Lower leg skin (tissue), 4 donors: Measurements from ENCODE around the gene MAP1B. TPM values are rescaled to one million over a fixed set of nuclear protein-coding genes. Genes with fewer than 3 reads are reported as not detected.

Experiments
- DNase-seq, 2 donors: peaks; one replicate each; pipeline ENCODE4 v3.0.0-alpha.2; 2019; ENCODE audit warnings: low spot score in 2 of 2
- H3K4me3 ChIP-seq: fragments of 200-600 bp; sonication (generic); 2 replicates; pipeline ENCODE4 v1.5.1; 2017; ENCODE audit warnings: mild to moderate bottlenecking, low read depth; ENCODE audit not compliant: poor library complexity, severe bottlenecking
- POLR2A ChIP-seq, 2 donors: fragments of 450-650 bp; IDR thresholded peaks; one replicate each; pipeline ENCODE4 v1.6.1; 2016 to 2017; ENCODE audit warnings: antibody characterized with exemption in 2 of 2, mild to moderate bottlenecking in 1 of 2, moderate library complexity in 1 of 2
- WGBS, 2 donors: methylation state at CpG; one replicate each; pipeline ENCODE4 v1.1.5; 2018; 5-methylcytosine and 5-hydroxymethylcytosine counted together
- intact Hi-C: fragments of 100-400 bp; cut with DNase I; formaldehyde crosslinking; loops from one replicate; pipeline ENCODE4 v1.15.0; 2023; ENCODE audit warnings: low total_unique reads
- total RNA-seq, 4 donors: library from RNA; depleted of rRNA; stranded (reverse); fragments of >200 nt; gene quantifications; one replicate each; pipeline ENCODE4 v1.1.0, GENCODE V29; 2016
- TF ChIP-seq, protein P1 (sequence below), 3 donors: fragments of 450-650 bp; IDR thresholded peaks; one replicate each; pipeline ENCODE4 v1.5.1; 2016; ENCODE audit warnings: antibody characterized with exemption in 3 of 3, mild to moderate bottlenecking in 3 of 3, moderate library complexity in 2 of 3

Gene MAP1B
- total RNA-seq, 4 donors from 2014 or later = 26.3 to 218 (median 73.9) TPM

DNA sequence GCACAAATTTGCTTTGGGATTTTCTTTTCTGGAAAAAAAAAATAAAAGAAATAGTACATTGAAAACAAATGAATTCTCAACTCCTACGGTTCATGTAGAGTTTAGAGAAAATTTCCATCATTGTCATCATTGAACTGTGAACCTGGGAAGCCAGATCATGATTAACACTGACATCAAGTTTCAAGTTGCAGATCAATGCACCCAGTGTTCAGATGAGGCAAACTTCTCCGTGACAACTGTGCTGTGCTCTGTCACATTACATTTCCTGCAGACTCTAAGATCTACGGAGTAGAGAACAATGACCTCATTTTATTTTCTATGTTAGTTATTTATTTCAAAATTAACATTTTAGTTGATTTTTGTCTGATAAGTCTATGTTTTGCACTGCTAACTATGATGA, 99.7 kb downstream of the MAP1B start:
- TF ChIP-seq POLR2A (IDR thresholded peaks at IDR 0.05) = no peak
- TF ChIP-seq, protein P1, sequence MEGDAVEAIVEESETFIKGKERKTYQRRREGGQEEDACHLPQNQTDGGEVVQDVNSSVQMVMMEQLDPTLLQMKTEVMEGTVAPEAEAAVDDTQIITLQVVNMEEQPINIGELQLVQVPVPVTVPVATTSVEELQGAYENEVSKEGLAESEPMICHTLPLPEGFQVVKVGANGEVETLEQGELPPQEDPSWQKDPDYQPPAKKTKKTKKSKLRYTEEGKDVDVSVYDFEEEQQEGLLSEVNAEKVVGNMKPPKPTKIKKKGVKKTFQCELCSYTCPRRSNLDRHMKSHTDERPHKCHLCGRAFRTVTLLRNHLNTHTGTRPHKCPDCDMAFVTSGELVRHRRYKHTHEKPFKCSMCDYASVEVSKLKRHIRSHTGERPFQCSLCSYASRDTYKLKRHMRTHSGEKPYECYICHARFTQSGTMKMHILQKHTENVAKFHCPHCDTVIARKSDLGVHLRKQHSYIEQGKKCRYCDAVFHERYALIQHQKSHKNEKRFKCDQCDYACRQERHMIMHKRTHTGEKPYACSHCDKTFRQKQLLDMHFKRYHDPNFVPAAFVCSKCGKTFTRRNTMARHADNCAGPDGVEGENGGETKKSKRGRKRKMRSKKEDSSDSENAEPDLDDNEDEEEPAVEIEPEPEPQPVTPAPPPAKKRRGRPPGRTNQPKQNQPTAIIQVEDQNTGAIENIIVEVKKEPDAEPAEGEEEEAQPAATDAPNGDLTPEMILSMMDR (IDR thresholded peaks at IDR 0.05) = no peak
- intact Hi-C loops = no loop called here
- WGBS, 2 donors = 86 to 89% methylated on average over 3 of the region's 3 CpGs
- DNase-seq = no peak
- H3K4me3 ChIP-seq = no peak overlapping the region

DNA sequence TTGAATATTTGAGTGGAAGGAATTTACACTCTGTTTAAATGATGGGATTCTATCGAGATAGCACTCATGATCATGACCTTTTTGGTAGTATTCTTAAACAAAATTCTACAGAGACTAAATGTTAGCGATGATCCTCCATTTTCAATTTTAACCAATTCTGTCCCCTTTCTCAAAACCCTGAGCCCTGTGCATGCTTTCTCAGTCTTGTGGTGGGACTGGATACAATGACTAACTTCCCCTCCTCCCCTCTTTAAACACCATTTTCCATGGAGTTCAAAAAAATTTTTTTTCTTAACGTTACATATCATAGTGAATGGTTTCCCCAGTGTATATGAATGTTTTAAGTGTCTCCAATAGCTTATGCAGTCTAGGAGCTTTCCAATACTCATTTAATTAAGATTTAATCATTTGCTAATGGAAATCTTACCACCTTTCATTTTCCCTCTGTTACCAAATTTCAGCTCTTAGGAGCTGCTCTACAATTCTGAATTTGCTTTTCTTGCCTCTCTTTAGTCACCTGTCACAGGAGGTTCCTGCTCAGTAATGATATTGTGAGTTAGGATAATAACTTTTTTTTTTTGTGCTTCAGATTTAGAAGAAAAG, 101.2 kb downstream of the MAP1B start:
- intact Hi-C loops = no loop called here
- no peak for TF ChIP-seq POLR2A (IDR thresholded peaks at IDR 0.05)
- TF ChIP-seq, protein P1 (IDR thresholded peaks at IDR 0.05) = no peak
- DNase-seq = no peak
- 92 to 96% methylated on average over 3 of the region's 3 CpGs for WGBS, 2 donors
- H3K4me3 ChIP-seq = no peak overlapping the region

DNA sequence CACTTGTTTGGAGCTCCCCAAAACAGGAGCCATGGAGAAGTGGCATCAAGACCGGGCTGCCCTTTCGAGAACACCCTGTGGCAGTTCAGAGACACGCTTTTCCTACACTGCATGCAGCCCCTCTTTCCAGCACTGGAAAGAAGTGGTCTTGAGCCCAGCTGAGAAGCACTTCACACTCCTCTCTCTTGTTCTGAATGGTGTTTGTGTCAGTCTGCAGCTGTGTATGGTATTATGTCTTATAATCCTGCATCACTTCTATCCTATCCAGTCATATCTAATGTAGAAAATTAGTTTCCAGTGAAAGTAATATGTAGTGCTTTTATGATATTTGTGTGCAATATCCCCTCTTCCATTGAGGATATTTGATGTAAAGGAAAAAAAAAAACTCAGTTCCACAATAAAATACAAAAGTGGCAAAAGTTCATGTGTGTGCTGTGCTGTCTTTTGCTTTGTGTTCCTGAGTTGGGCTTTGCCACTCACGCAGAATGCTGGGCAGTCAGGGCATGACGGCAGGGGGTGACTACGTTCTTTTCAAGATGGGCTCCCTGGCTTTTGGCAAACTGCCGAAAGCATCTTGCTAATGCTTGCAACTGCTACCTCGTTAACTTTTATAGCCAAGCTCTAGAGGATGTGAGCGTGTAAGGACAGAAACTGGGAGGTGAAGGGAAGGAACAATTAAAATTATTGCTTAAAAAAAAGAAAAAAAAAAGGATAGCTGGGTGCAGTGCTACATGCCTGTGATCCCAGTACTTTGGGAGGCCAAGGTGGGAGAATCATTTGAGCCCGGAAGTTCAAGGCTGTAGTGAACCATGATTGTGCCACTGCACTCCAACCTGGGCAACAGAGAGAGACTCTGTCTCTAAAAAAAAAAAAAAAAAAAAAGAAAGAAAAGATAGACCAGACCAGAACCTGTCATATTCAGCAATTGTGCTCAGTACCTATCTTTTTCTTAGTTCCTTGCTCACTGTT, 102.2 kb downstream of the MAP1B start:
- H3K4me3 ChIP-seq = no peak overlapping the region
- intact Hi-C loops = no loop called here
- no peak for TF ChIP-seq POLR2A (IDR thresholded peaks at IDR 0.05)
- TF ChIP-seq, protein P1 (IDR thresholded peaks at IDR 0.05) = no peak
- no peak for DNase-seq
- WGBS, 2 donors = 48 to 53% methylated on average over 10 of the region's 10 CpGs

DNA sequence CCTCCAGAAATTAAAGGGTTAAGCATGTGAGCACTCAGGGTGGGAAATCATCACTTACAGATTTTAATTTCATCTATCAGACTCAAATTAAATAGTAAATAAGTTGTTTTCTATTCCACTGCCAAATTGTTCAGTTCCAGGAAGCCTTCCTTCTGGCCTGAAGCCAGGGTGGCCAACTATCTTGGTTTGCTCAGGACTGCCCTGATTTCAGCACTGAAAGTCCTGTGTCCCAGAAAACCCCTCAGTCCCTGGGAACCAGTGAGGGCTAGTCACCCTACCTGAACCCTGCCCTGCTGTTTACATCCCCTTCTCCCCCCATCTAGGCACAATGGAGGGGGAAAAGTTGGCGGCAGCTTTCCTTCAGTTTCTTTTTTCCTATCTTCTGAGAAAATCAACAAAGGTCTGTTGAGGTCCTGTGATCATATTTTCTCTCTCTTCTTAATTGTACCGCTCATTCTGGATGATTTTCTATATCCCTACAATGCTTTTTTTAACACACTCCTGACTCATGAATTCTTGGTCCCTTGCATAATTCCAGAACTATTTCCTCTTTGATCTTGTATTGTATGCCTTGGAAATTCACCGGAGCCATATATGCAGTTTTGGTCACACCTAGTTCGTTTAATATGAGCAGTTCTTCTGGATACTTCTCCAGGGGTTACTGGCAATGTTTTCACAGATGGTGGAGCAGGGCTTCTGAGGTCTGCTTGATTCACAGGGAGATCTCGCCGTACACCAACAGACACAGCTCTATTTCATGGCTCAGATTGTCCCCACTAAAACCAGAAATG, 103.8 kb downstream of the MAP1B start:
- H3K4me3 ChIP-seq = no peak overlapping the region
- TF ChIP-seq, protein P1 (IDR thresholded peaks at IDR 0.05) = no peak
- no peak for TF ChIP-seq POLR2A (IDR thresholded peaks at IDR 0.05)
- WGBS, 2 donors = 41 to 43% methylated on average over 6 of the region's 6 CpGs
- intact Hi-C loops = no loop called here
- peak in 1 of 2 donors; percentile 33 for DNase-seq

DNA sequence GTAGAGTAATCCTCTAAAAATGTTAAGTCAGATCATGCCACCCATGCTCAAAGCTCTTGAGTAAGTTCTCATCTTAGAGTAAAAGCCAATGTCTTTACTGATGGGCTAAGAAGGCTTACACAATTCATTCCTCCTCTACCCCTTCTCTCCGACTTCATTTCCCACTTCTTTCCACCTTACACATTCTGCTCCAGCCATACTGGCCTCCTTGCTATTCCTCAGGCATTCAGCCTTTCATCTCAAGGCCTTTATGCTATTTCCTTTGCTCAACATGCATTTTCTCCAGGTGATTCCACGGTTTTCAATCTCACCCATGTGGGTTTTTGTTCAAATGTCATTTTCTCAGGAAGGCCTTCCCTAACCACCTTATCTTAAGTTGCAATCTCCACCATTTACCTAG, 104.9 kb downstream of the MAP1B start:
- no peak overlapping the region for H3K4me3 ChIP-seq
- 93 to 97% methylated on average over 2 of the region's 2 CpGs for WGBS, 2 donors
- intact Hi-C loops = no loop called here
- DNase-seq = no peak
- TF ChIP-seq, protein P1 (IDR thresholded peaks at IDR 0.05) = no peak
- no peak for TF ChIP-seq POLR2A (IDR thresholded peaks at IDR 0.05)
